WTC11 (cell line): ENCODE measurements around the gene ALDH3B1. TPM values are rescaled to one million over a fixed set of nuclear protein-coding genes. Genes with fewer than 3 reads are reported as not detected.

Experiments
- ATAC-seq: fragments of 200-7000 bp; cut with Tn5 transposase; 2 replicates; pipeline ENCODE4 v1.10.0; 2021; ENCODE audit warnings: mild to moderate bottlenecking, moderate library complexity
- CTCF ChIA-PET: fragments of 300-600 bp; sonication (Branson Sonifier 250); formaldehyde crosslinking; loops from one replicate; lab custom pipeline; 2021; ENCODE audit warnings: antibody characterized with exemption; lab: Charles Lee
- POLR2A ChIA-PET: fragments of 350-600 bp; sonication (Branson Sonifier 250); formaldehyde crosslinking; loops from one replicate; lab custom pipeline; 2021; ENCODE audit warnings: antibody characterized with exemption; lab: Charles Lee
- DNase-seq: peaks from one replicate; pipeline ENCODE4 v3.0.0; 2021; ENCODE audit warnings: low spot score
- H3K27ac Mint-ChIP-seq: 2 replicates; pipeline ENCODE4 v1.8.0; 2021; ENCODE audit warnings: mixed read lengths
- H3K27me3 Mint-ChIP-seq: 2 replicates; pipeline ENCODE4 v1.8.0; 2021; ENCODE audit warnings: low read depth, mild to moderate bottlenecking, moderate library complexity, mixed read lengths
- H3K36me3 Mint-ChIP-seq: 2 replicates; pipeline ENCODE4 v1.8.0; 2021; ENCODE audit warnings: mixed read lengths
- H3K4me1 Mint-ChIP-seq: 2 replicates; pipeline ENCODE4 v1.8.0; 2022; ENCODE audit warnings: mixed read lengths
- H3K4me3 Mint-ChIP-seq: 2 replicates; pipeline ENCODE4 v1.8.0; 2021; ENCODE audit warnings: mild to moderate bottlenecking, moderate library complexity, mixed read lengths
- H3K9me3 Mint-ChIP-seq: 2 replicates; pipeline ENCODE4 v1.8.0; 2021; ENCODE audit warnings: mixed read lengths
- CREB1 ChIP-seq: sonication (generic); formaldehyde crosslinking; IDR thresholded peaks from 2 replicates; pipeline ENCODE4 v1.8.0; 2023; ENCODE audit warnings: mild to moderate bottlenecking, missing genetic modification reagents
- FOXP1 ChIP-seq: sonication (generic); formaldehyde crosslinking; IDR thresholded peaks from 2 replicates; pipeline ENCODE4 v1.8.0; 2022; ENCODE audit warnings: missing genetic modification reagents, mild to moderate bottlenecking, moderate library complexity, borderline replicate concordance
- GABPB1 ChIP-seq: sonication (generic); formaldehyde crosslinking; IDR thresholded peaks from 2 replicates; pipeline ENCODE4 v1.8.1; 2023; ENCODE audit warnings: mild to moderate bottlenecking, missing genetic modification reagents
- MYBL2 ChIP-seq: sonication (generic); formaldehyde crosslinking; IDR thresholded peaks from 2 replicates; pipeline ENCODE4 v1.8.1; 2023; ENCODE audit warnings: mild to moderate bottlenecking, moderate library complexity, missing genetic modification reagents
- NR2C2 ChIP-seq: sonication (generic); formaldehyde crosslinking; IDR thresholded peaks from 2 replicates; pipeline ENCODE4 v1.8.0; 2022; ENCODE audit warnings: mild to moderate bottlenecking, missing genetic modification reagents
- TCF7 ChIP-seq: sonication (generic); formaldehyde crosslinking; IDR thresholded peaks from 2 replicates; pipeline ENCODE4 v1.8.0; 2022; ENCODE audit warnings: mild to moderate bottlenecking, low read depth, missing genetic modification reagents, moderate library complexity
- ZBTB21 ChIP-seq: sonication (generic); formaldehyde crosslinking; IDR thresholded peaks from 2 replicates; pipeline ENCODE4 v1.8.1; 2023; ENCODE audit warnings: mild to moderate bottlenecking, missing genetic modification reagents, borderline replicate concordance
- ZNF138 ChIP-seq: sonication (generic); formaldehyde crosslinking; conservative IDR thresholded peaks from 2 replicates; pipeline ENCODE4 v1.8.1; 2022; ENCODE audit warnings: mild to moderate bottlenecking, moderate library complexity, missing genetic modification reagents
- total RNA-seq: library from RNA; stranded (reverse); gene quantifications from 3 replicates; pipeline ENCODE4 v1.2.3, GENCODE V29; 2021
- TF ChIP-seq, protein P1 (sequence below): fragments of 200-600 bp; IDR thresholded peaks from 2 replicates; pipeline ENCODE4 v1.8.0; 2022; ENCODE audit warnings: antibody characterized with exemption
- TF ChIP-seq, protein P2 (sequence below): sonication (generic); formaldehyde crosslinking; IDR thresholded peaks from 2 replicates; pipeline ENCODE4 v1.8.0; 2022; ENCODE audit warnings: mild to moderate bottlenecking, missing genetic modification reagents
- TF ChIP-seq, protein P3 (sequence below): sonication (generic); formaldehyde crosslinking; conservative IDR thresholded peaks from 2 replicates; pipeline ENCODE4 v1.8.1; 2022; ENCODE audit warnings: mild to moderate bottlenecking, missing genetic modification reagents
- TF ChIP-seq, protein P4 (sequence below): fragments of 250-450 bp; sonication (Bioruptor Pico); conservative IDR thresholded peaks from 2 replicates; pipeline ENCODE4 v1.9.0; 2021; ENCODE audit warnings: mild to moderate bottlenecking
- TF ChIP-seq, protein P5 (sequence below): sonication (generic); formaldehyde crosslinking; IDR thresholded peaks from 2 replicates; pipeline ENCODE4 v1.8.0; 2022; ENCODE audit warnings: mild to moderate bottlenecking, missing genetic modification reagents
- TF ChIP-seq, protein P6 (sequence below): sonication (generic); formaldehyde crosslinking; IDR thresholded peaks from 2 replicates; pipeline ENCODE4 v1.8.0; 2023; ENCODE audit warnings: mild to moderate bottlenecking, missing genetic modification reagents
- TF ChIP-seq, protein P7 (sequence below): sonication (generic); formaldehyde crosslinking; IDR thresholded peaks from 2 replicates; pipeline ENCODE4 v1.8.1; 2023; ENCODE audit warnings: mild to moderate bottlenecking, missing genetic modification reagents

ALDH3B1 gene
- total RNA-seq, 1 experiment from 2014 or later: 0.46 TPM

DNA sequence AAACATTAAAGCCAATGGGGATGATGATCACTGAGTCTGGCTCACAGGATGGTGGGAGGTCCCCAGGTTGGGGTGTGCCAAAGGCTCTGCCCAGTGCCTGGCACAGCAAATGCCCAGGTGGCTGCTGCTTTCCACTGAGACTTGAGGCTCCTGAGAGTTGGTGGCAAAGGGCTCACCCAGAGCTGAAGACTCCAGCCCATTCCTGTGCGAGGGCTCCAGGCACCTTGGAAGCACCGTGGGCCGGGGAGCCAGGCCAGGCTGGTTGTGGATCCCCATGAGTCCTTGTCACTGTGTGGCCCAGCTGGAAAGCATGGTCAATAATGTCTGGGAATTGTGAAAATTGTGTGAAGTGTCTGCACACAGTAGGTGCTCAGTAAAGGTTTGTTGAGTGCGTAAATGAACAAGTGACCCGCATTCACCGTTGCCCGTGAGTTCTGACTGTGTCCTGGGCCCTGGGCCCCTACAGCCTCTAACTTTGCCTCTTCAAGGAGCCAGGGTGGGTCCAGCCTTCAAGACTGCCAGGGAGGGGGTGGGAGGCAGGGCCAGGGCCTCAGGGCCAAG, 3.4 kb upstream of the ALDH3B1 start:
- Mint-ChIP-seq H3K27ac (no peak overlapping the region), H3K36me3 (peaks cover 2% of the 10 kb centered on the region), H3K4me1 (peaks cover 42% of the 10 kb centered on the region), H3K27me3 (no peaks in the 10 kb centered on the region; the same call in none of the 2 replicates), H3K4me3 (no peak overlapping the region), H3K9me3 (no peaks in the 10 kb centered on the region)
- ATAC-seq: no peak
- ChIA-PET CTCF (no interaction called here), POLR2A (no interaction called here)
- no peak for DNase-seq
- TF ChIP-seq, protein P1, sequence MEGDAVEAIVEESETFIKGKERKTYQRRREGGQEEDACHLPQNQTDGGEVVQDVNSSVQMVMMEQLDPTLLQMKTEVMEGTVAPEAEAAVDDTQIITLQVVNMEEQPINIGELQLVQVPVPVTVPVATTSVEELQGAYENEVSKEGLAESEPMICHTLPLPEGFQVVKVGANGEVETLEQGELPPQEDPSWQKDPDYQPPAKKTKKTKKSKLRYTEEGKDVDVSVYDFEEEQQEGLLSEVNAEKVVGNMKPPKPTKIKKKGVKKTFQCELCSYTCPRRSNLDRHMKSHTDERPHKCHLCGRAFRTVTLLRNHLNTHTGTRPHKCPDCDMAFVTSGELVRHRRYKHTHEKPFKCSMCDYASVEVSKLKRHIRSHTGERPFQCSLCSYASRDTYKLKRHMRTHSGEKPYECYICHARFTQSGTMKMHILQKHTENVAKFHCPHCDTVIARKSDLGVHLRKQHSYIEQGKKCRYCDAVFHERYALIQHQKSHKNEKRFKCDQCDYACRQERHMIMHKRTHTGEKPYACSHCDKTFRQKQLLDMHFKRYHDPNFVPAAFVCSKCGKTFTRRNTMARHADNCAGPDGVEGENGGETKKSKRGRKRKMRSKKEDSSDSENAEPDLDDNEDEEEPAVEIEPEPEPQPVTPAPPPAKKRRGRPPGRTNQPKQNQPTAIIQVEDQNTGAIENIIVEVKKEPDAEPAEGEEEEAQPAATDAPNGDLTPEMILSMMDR: no peak
- no peak for TF ChIP-seq NR2C2 (CRISPR knock-in tag)
- no peak for TF ChIP-seq MYBL2 (CRISPR knock-in tag)
- no peak for TF ChIP-seq ZNF138 (CRISPR knock-in tag)
- TF ChIP-seq, protein P2, sequence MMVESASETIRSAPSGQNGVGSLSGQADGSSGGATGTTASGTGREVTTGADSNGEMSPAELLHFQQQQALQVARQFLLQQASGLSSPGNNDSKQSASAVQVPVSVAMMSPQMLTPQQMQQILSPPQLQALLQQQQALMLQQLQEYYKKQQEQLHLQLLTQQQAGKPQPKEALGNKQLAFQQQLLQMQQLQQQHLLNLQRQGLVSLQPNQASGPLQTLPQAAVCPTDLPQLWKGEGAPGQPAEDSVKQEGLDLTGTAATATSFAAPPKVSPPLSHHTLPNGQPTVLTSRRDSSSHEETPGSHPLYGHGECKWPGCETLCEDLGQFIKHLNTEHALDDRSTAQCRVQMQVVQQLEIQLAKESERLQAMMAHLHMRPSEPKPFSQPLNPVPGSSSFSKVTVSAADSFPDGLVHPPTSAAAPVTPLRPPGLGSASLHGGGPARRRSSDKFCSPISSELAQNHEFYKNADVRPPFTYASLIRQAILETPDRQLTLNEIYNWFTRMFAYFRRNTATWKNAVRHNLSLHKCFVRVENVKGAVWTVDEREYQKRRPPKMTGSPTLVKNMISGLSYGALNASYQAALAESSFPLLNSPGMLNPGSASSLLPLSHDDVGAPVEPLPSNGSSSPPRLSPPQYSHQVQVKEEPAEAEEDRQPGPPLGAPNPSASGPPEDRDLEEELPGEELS (CRISPR knock-in tag): no peak
- TF ChIP-seq FOXP1 (CRISPR knock-in tag): no peak
- TF ChIP-seq, protein P3, sequence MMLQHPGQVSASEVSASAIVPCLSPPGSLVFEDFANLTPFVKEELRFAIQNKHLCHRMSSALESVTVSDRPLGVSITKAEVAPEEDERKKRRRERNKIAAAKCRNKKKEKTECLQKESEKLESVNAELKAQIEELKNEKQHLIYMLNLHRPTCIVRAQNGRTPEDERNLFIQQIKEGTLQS (CRISPR knock-in tag): no peak
- TF ChIP-seq, protein P4, sequence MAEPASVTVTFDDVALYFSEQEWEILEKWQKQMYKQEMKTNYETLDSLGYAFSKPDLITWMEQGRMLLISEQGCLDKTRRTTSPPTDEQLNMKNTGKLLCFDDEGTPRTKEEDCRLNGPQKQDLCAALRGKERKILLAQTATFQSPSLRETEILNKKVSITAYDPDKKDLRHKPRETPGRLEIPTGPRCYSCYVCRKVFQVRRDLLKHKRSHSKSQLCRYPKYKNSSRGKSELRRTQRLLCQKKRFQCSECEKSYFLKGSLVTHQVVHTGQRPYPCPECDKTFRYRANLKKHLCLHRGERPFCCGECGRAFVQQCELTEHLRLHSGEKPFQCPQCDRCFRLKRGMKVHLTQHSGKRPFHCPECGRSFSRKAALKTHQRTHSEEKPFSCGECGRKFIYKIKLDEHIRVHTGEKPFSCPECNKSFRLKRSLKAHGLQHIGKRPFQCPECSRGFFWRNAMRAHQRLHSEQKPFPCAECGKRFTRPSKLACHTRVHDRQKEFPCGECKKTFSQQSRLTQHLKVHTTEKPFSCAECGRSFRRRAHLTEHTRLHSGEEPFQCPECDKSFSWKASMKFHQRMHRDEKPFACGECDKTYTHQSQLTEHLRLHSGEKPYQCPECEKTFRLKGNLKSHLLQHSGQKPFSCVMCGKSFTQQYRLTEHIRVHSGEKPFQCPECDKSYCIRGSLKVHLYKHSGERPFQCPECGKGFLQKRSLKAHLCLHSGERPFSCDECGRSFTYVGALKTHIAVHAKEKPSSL (CRISPR knock-in tag): no peak
- TF ChIP-seq, protein P5, sequence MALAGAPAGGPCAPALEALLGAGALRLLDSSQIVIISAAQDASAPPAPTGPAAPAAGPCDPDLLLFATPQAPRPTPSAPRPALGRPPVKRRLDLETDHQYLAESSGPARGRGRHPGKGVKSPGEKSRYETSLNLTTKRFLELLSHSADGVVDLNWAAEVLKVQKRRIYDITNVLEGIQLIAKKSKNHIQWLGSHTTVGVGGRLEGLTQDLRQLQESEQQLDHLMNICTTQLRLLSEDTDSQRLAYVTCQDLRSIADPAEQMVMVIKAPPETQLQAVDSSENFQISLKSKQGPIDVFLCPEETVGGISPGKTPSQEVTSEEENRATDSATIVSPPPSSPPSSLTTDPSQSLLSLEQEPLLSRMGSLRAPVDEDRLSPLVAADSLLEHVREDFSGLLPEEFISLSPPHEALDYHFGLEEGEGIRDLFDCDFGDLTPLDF: no peak
- no peak for TF ChIP-seq CREB1 (CRISPR knock-in tag)
- no peak for TF ChIP-seq GABPB1 (CRISPR knock-in tag)
- TF ChIP-seq ZBTB21 (CRISPR knock-in tag): no peak
- TF ChIP-seq TCF7 (CRISPR knock-in tag): no peak
- TF ChIP-seq, protein P6, sequence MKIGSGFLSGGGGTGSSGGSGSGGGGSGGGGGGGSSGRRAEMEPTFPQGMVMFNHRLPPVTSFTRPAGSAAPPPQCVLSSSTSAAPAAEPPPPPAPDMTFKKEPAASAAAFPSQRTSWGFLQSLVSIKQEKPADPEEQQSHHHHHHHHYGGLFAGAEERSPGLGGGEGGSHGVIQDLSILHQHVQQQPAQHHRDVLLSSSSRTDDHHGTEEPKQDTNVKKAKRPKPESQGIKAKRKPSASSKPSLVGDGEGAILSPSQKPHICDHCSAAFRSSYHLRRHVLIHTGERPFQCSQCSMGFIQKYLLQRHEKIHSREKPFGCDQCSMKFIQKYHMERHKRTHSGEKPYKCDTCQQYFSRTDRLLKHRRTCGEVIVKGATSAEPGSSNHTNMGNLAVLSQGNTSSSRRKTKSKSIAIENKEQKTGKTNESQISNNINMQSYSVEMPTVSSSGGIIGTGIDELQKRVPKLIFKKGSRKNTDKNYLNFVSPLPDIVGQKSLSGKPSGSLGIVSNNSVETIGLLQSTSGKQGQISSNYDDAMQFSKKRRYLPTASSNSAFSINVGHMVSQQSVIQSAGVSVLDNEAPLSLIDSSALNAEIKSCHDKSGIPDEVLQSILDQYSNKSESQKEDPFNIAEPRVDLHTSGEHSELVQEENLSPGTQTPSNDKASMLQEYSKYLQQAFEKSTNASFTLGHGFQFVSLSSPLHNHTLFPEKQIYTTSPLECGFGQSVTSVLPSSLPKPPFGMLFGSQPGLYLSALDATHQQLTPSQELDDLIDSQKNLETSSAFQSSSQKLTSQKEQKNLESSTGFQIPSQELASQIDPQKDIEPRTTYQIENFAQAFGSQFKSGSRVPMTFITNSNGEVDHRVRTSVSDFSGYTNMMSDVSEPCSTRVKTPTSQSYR (CRISPR knock-in tag): no peak
- TF ChIP-seq, protein P7, sequence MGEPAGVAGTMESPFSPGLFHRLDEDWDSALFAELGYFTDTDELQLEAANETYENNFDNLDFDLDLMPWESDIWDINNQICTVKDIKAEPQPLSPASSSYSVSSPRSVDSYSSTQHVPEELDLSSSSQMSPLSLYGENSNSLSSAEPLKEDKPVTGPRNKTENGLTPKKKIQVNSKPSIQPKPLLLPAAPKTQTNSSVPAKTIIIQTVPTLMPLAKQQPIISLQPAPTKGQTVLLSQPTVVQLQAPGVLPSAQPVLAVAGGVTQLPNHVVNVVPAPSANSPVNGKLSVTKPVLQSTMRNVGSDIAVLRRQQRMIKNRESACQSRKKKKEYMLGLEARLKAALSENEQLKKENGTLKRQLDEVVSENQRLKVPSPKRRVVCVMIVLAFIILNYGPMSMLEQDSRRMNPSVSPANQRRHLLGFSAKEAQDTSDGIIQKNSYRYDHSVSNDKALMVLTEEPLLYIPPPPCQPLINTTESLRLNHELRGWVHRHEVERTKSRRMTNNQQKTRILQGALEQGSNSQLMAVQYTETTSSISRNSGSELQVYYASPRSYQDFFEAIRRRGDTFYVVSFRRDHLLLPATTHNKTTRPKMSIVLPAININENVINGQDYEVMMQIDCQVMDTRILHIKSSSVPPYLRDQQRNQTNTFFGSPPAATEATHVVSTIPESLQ (CRISPR knock-in tag): no peak
